ENCODE results near the gene TRIM26. TPM values are rescaled to one million over a fixed set of nuclear protein-coding genes. Genes with fewer than 3 reads are reported as not detected.

Gene TRIM26
- total and polyA plus RNA-seq, 2 donors (not counting 1 experiment from before 2014, with no cell fraction given), result 49.5 to 73.2 TPM

GRCh38 chr6:30135147-30135546 lies 78.1 kb downstream of the TRIM26 start:
- Mint-ChIP-seq H3K27me3 (peaks cover 52% of the 10 kb centered on the region), H3K4me1 (peaks cover 3% of the 10 kb centered on the region), H3K4me3 (no peak overlapping the region), H3K9me3 (ENCODE audit: insufficient read depth) (no peaks in the 10 kb centered on the region), H3K27ac (no peak overlapping the region)
- no peak for ATAC-seq (ENCODE audit: low read depth)
- H3K27ac ChIP-seq (ENCODE audit: low read length in 2 of 2), result no peak overlapping the region
- WGBS (ENCODE audit: insufficient coverage), result no CpG with 5 or more reads among the region's 2 CpGs
- TF ChIP-seq CTCF (IDR thresholded peaks at IDR 0.05), result no peak
- no peak for TF ChIP-seq EZH2 (IDR thresholded peaks at IDR 0.05; ENCODE audit: borderline replicate concordance, insufficient read depth, low read depth, low read length, poor library complexity, severe bottlenecking)
- no peak overlapping the region for H3K4me2 ChIP-seq (replicated peaks; ENCODE audit: low read depth, low read length, poor library complexity, severe bottlenecking)
- H3K9ac ChIP-seq (ENCODE audit: low read length), result no peak overlapping the region
- ChIA-PET POLR2A (no interaction called here), CTCF (interaction anchor here (0.7 to 6.7 kb wide), 2 partner anchors 30 to 31 kb away, joined by 3 to 194 read pairs; no protein-coding TSS in a partner anchor)
- H3K27me3 ChIP-seq (replicated peaks in 1 of 4; ENCODE audit: control extremely low read depth in 1 of 4, control insufficient read depth in 3 of 4, insufficient read depth in 4 of 4, low read length in 3 of 4), result peaks cover 0 to 36% (median 29%) of the 10 kb centered on the region in 4 experiments
- peaks cover 3 to 4% of the 10 kb centered on the region in 2 donors for H3K4me1 ChIP-seq (ENCODE audit: control insufficient read depth in 2 of 2, insufficient read depth in 2 of 2, low read length in 2 of 2)
- H2AFZ ChIP-seq (ENCODE audit: insufficient read depth, low read depth, low read length, poor library complexity, severe bottlenecking), result no peak overlapping the region
- H3K9me3 ChIP-seq (ENCODE audit: control extremely low read depth in 1 of 3, control insufficient read depth in 2 of 3, insufficient read depth in 1 of 3, low read length in 2 of 3), result no peaks in the 10 kb centered on the region
- no peak for DNase-seq
- no peaks in the 10 kb centered on the region for H3K79me2 ChIP-seq (ENCODE audit: control insufficient read depth, insufficient read depth, low read length)
- H3K36me3 ChIP-seq (replicated peaks in 1 of 2; ENCODE audit: control extremely low read depth in 1 of 2, control insufficient read depth in 1 of 2, extremely low read depth in 1 of 2, insufficient read depth in 2 of 2, low read length in 1 of 2), result no peaks in the 10 kb centered on the region
- no peak overlapping the region for H3K4me3 ChIP-seq (ENCODE audit: control extremely low read depth in 1 of 5, extremely low read depth in 1 of 5, insufficient read depth in 1 of 5, low read depth in 2 of 5, low read length in 4 of 5)
- H4K20me1 ChIP-seq (ENCODE audit: control insufficient read depth, insufficient read depth, low read length, poor library complexity, severe bottlenecking), result no peaks in the 10 kb centered on the region
- intact Hi-C loops (cut with micrococcal nuclease), result loop anchor here (10.0 kb wide), 1 partner anchor 120 kb away; no protein-coding TSS in a partner anchor

Other genes starting within 250 kb of the TRIM26 start
- gene POLR1H, start 152.1 kb downstream of the TRIM26 start, total RNA-seq, result 38.8 and 39.7 TPM in 2 replicates
- gene POLR1H, start 152.1 kb downstream of the TRIM26 start, polyA plus RNA-seq, result 67.9 and 71.0 TPM in 2 replicates
- 44.8 and 49.5 TPM in 2 replicates for gene PPP1R11, start 146.2 kb downstream of the TRIM26 start, total RNA-seq
- 47.8 and 48.7 TPM in 2 replicates for gene PPP1R11, start 146.2 kb downstream of the TRIM26 start, polyA plus RNA-seq
- not detected in 2 replicates for gene RNF39, start 137.6 kb downstream of the TRIM26 start, total RNA-seq
- gene RNF39, start 137.6 kb downstream of the TRIM26 start, polyA plus RNA-seq, result not detected in 2 replicates
- gene TRIM31, start 100.3 kb downstream of the TRIM26 start, total RNA-seq, result not detected in 2 replicates
- not detected in 2 replicates for gene TRIM31, start 100.3 kb downstream of the TRIM26 start, polyA plus RNA-seq
- gene TRIM40, start 77.3 kb downstream of the TRIM26 start, total RNA-seq, result not detected in 2 replicates
- not detected in 2 replicates for gene TRIM40, start 77.3 kb downstream of the TRIM26 start, polyA plus RNA-seq
- not detected in 2 replicates for gene TRIM10, start 52.2 kb downstream of the TRIM26 start, total RNA-seq
- not detected in 2 replicates for gene TRIM10, start 52.2 kb downstream of the TRIM26 start, polyA plus RNA-seq
- not detected in 2 replicates for gene TRIM15, start 49.9 kb downstream of the TRIM26 start, total RNA-seq
- gene TRIM15, start 49.9 kb downstream of the TRIM26 start, polyA plus RNA-seq, result not detected in 2 replicates
- gene TRIM39, start 113.5 kb upstream of the TRIM26 start, total RNA-seq, result 28.2 and 31.4 TPM in 2 replicates
- 18.1 and 43.6 TPM in 2 replicates for gene TRIM39, start 113.5 kb upstream of the TRIM26 start, polyA plus RNA-seq
- gene RPP21, start 131.8 kb upstream of the TRIM26 start, total RNA-seq, result 48.1 and 50.6 TPM in 2 replicates
- 104 and 114 TPM in 2 replicates for gene RPP21, start 131.8 kb upstream of the TRIM26 start, polyA plus RNA-seq

Data from B cell (primary cell).